HUES48 (cell line): Measurements from ENCODE around the gene MYADML2.

Source experiments
- H3K27ac ChIP-seq: one replicate; pipeline ENCODE4 v1.7.0; 2013; ENCODE audit warnings: low read depth, low read length, inconsistent platforms
- H3K27me3 ChIP-seq: 2 replicates; pipeline ENCODE4 v1.6.1; 2013; ENCODE audit warnings: mild to moderate bottlenecking, low read length; ENCODE audit not compliant: control insufficient read depth, insufficient read depth
- H3K36me3 ChIP-seq: 2 replicates; pipeline ENCODE4 v1.6.1; 2013; ENCODE audit warnings: low read length; ENCODE audit not compliant: control insufficient read depth, insufficient read depth
- H3K4me1 ChIP-seq: 2 replicates; pipeline ENCODE4 v1.6.1; 2013; ENCODE audit warnings: mild to moderate bottlenecking, low read length; ENCODE audit not compliant: control insufficient read depth, insufficient read depth
- H3K4me3 ChIP-seq: 2 replicates; pipeline ENCODE4 v1.5.1; 2013; ENCODE audit warnings: mild to moderate bottlenecking, low read depth, low read length
- H3K9ac ChIP-seq: 2 replicates; pipeline ENCODE4 v1.6.1; 2013; ENCODE audit warnings: mild to moderate bottlenecking, low read depth, low read length, moderate library complexity
- H3K9me3 ChIP-seq: 2 replicates; pipeline ENCODE4 v1.6.1; 2013; ENCODE audit warnings: low read length; ENCODE audit not compliant: control insufficient read depth, insufficient read depth

Gene MYADML2

GRCh38 chr17:81947189-81947588, at the start of gene MYADML2:
TSS of gene MYADML2 (minus strand) at chr17:81947233. CDS start at chr17:81941741, 5,492 bp downstream.
- Histone ChIP-seq H3K36me3 (no peaks in the 10 kb centered on the region), H3K9ac (no peak within 1 kb of the TSS), H3K27ac (no peak within 1 kb of the TSS), H3K27me3 (0 out of 2 replicates have a peak, but pooled peaks cover 3% of the 10 kb centered on the region), H3K4me1 (0 out of 2 replicates have a peak, but pooled peaks cover 1% of the 10 kb centered on the region), H3K9me3 (no peaks in the 10 kb centered on the region), H3K4me3 (no peak within 1 kb of the TSS)

- Histone ChIP-seq H3K36me3 (peaks cover 4% of the 10 kb centered on the region; the same call in 1 of the 2 replicates), H3K27ac (no peak overlapping the region), H3K27me3 (no peaks in the 10 kb centered on the region), H3K4me1 (peaks cover 16% of the 10 kb centered on the region), H3K9ac (no peak overlapping the region), H3K4me3 (no peak overlapping the region), H3K9me3 (no peaks in the 10 kb centered on the region)
Measured at GRCh38 chr17:81996232-81996756, 49.3 kb upstream of the MYADML2 start.

GRCh38 chr17:81995463-81996231, 48.6 kb upstream of the MYADML2 start:
- Histone ChIP-seq H3K4me3 (no peak overlapping the region), H3K36me3 (peaks cover 4% of the 10 kb centered on the region; the same call in 1 of the 2 replicates), H3K4me1 (peaks cover 16% of the 10 kb centered on the region), H3K9me3 (no peaks in the 10 kb centered on the region), H3K9ac (no peak overlapping the region), H3K27ac (no peak overlapping the region), H3K27me3 (no peaks in the 10 kb centered on the region)

GRCh38 chr17:81994593-81995462, 47.8 kb upstream of the MYADML2 start:
- no peak overlapping the region for H3K9ac ChIP-seq
- no peaks in the 10 kb centered on the region for H3K9me3 ChIP-seq
- H3K27me3 ChIP-seq, result no peaks in the 10 kb centered on the region
- no peak overlapping the region for H3K27ac ChIP-seq
- no peak overlapping the region for H3K4me3 ChIP-seq
- H3K36me3 ChIP-seq, result peaks cover 7% of the 10 kb centered on the region; the same call in 1 of the 2 replicates
- H3K4me1 ChIP-seq, result peaks cover 16% of the 10 kb centered on the region

- no peak overlapping the region for H3K9ac ChIP-seq
- peaks cover 16% of the 10 kb centered on the region for H3K4me1 ChIP-seq
- H3K27me3 ChIP-seq, result no peaks in the 10 kb centered on the region
Measured at GRCh38 chr17:81993729-81994592, 46.9 kb upstream of the MYADML2 start.

GRCh38 chr17:81992306-81993102, 45.5 kb upstream of the MYADML2 start:
- Histone ChIP-seq H3K9me3 (no peaks in the 10 kb centered on the region), H3K4me1 (peaks cover 16% of the 10 kb centered on the region), H3K27ac (peak overlapping the region; percentile 64), H3K27me3 (no peaks in the 10 kb centered on the region), H3K4me3 (no peak overlapping the region), H3K9ac (no peak overlapping the region), H3K36me3 (peaks cover 8% of the 10 kb centered on the region; the same call in 1 of the 2 replicates)

More at GRCh38 chr17:81993729-81994592, 46.9 kb upstream of the MYADML2 start:
- H3K9me3 ChIP-seq, result no peaks in the 10 kb centered on the region
- peaks cover 7% of the 10 kb centered on the region; the same call in 1 of the 2 replicates for H3K36me3 ChIP-seq
- no peak overlapping the region for H3K27ac ChIP-seq
- H3K4me3 ChIP-seq, result no peak overlapping the region

GRCh38 chr17:81991684-81992305, 44.8 kb upstream of the MYADML2 start:
- Histone ChIP-seq H3K4me3 (no peak overlapping the region), H3K27ac (peak overlapping the region; percentile 64), H3K27me3 (no peaks in the 10 kb centered on the region)

GRCh38 chr17:81990836-81991683, 44.0 kb upstream of the MYADML2 start:
- peaks cover 14% of the 10 kb centered on the region for H3K36me3 ChIP-seq
- no peak overlapping the region for H3K9ac ChIP-seq

More at GRCh38 chr17:81991684-81992305, 44.8 kb upstream of the MYADML2 start:
- H3K9ac ChIP-seq, result no peak overlapping the region
- H3K9me3 ChIP-seq, result no peaks in the 10 kb centered on the region
- H3K4me1 ChIP-seq, result peaks cover 16% of the 10 kb centered on the region
- peaks cover 9% of the 10 kb centered on the region; the same call in 1 of the 2 replicates for H3K36me3 ChIP-seq

More at GRCh38 chr17:81990836-81991683, 44.0 kb upstream of the MYADML2 start:
- Histone ChIP-seq H3K4me1 (peaks cover 16% of the 10 kb centered on the region), H3K4me3 (no peak overlapping the region), H3K27ac (no peak overlapping the region), H3K9me3 (no peaks in the 10 kb centered on the region), H3K27me3 (no peaks in the 10 kb centered on the region)
